HG03135 (cell line): Measurements from ENCODE around the gene C1orf87.

Source experiments
- ATAC-seq: cut with Tn5 transposase; IDR thresholded peaks from one replicate; pipeline ENCODE4 v1.9.1; 2021; ENCODE audit warnings: mild to moderate bottlenecking, moderate library complexity; ENCODE audit not compliant: unreplicated experiment

C1orf87 gene

DNA sequence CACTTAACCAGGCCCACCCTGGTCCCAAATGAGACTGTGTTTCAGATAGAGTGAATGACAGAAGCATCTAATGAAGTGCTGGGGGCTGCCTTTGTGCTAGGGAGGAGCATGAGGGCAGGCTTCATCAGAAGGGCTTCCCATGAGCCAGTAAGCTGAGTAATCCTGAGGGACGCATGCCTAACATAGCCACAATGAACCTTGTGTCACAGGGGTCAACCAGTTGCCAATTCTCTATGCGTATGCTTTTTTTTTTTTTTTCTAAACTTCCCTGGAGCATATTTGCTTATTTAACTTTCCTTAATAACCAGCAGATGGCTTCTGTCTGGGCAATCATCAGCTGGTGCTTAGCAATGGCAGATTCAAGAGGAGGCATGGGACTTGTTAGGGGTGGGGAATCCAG lies 121.5 kb downstream of the C1orf87 start:
- no peak for ATAC-seq

GRCh38 chr1:59949648-59950047 lies 123.9 kb downstream of the C1orf87 start:
- no peak for ATAC-seq

GRCh38 chr1:59948990-59949389 lies 124.6 kb downstream of the C1orf87 start:
- ATAC-seq: no peak

DNA sequence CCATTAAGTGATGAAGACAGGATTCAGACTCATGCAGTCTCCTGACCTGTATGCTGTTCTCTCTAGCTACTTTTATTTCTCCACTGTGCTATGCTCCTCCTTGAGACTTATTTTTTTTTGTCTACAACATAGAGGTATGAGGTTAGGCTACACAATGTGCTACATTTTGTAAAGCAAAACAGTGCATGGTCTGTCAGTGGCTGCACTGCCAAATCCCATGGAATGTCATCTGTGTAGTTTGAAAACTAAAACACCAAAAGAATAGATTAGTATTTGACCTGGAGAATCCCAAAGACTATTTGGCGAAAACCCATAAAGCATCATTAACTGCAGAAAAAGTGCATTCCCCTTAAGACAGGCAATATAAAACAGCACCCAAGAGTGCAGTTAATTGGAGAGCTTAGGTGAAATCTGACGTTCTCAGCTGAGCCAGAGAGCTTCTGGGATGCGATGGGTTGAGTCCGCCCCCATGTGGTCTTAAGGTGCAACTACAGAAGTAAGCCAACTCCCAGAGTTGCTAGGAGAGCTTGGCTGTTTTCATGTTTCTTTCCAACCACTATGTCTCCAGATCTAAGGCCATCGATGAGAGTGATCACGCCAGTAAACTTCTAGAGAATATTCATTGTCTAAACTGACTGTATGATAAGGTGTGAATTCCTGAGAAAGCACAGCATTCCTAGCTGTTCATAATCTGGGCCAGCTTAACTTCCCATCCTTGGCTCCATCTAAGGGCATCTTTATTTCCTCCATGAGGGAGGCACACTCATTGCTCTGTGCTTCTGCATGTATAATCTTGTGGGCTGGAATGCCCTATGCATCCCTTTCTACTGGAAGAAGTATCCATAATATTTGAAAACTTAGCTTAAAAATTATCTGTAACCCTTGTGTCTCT lies 126.3 kb downstream of the C1orf87 start:
- peak; percentile 88 for ATAC-seq

DNA sequence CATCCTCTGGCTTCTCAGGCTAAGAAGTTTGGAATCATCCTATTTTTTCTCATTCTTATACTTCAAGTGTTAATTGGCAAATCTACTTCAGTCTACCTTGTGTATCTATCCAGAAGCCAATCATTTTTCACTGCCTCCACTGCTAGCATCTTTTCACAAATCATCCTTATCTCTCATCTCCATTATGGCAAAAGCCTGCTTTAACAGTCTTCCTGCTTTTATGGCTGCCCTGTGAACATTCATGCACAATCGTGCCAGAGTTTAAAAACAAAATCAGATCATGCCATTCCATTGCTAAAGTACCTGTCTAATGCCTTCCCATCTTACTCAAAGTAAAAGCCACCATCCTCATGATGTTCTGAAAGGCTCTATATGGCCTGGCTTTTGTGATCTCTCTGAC lies 127.8 kb downstream of the C1orf87 start:
- no peak for ATAC-seq
